Stimulated activated CD8-positive, alpha-beta memory T cell treated with anti-CD3 and anti-CD28 coated beads, Interleukin-12 subunit alpha, Interleukin-12 subunit beta, amount 100 ng/mL, for 4 hours (primary cell): ENCODE data around the gene MS4A13.
"Not testable (repeated sequence)": the region's sequence is repeated elsewhere in the genome, so short reads cannot be mapped to it uniquely, and the experiment has no call there.

Source experiments
- DNase-seq: peaks from one replicate; pipeline ENCODE4 v3.0.0-alpha.2; 2020; ENCODE audit warnings: low read depth

Gene MS4A13

DNA sequence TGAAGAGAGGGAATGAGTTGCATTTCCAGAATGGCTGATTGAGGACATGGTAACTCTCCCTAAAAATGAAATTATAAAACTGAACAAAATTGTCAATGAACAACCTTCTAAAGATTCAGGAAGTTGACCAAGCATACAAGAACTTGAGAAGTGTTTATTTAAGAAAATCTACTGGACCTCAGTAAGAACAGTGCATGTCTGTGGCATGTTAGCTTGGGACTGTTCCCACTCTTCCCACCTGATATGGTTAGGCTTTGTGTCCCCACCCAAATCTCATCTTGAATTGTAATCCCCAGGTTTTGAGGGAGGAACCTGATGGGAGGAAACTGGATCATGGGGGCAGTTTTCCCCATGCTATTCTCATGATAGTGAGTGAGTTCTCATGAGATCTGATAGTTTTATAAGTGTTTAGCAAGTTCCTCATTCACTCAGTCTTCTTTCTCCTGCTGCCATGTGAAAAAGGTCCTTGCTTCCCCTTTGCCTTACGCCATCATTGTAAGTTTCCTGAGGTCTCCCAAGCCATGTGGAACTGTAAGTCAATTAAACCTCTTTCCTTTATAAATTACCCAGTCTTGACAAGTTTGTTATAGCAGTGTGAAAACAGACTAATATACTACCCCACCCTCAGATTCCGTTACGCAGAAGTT lies 15.4 kb downstream of the MS4A13 start:
- DNase-seq = no peak

DNA sequence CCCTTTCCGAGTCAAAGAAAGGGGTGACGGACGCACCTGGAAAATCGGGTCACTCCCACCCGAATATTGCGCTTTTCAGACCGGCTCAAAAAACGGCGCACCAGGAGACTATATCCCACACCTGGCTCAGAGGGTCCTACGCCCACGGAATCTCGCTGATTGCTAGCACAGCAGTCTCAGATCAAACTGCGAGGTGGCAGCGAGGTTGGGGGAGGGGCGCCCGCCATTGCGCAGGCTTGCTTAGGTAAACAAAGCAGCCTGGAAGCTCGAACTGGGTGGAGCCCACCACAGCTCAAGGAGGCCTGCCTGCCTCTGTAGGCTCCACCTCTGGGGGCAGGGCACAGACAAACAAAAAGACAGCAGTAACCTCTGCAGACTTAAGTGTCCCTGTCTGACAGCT lies 17.2 kb downstream of the MS4A13 start:
- not testable (repeated sequence) for DNase-seq

DNA sequence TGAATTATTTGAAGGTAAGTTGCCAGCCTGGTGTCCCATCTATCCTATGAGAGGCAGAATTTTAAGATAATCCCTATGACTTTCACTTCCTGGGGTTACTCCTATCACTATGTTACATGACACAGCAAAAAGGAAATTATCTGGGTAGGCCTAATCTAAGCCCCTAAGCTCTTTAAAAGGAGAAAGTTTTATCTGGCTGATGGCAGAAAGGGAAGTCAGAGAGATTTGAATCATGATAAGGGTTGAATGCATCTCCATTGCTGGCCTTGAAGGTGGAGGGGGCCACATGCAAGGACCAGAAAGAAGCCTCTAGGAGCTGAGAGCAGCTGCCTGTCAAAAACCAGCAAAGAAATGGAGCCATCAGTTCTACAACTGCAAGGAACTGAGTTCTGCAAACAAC lies 23.4 kb downstream of the MS4A13 start:
- not testable (repeated sequence) for DNase-seq

DNA sequence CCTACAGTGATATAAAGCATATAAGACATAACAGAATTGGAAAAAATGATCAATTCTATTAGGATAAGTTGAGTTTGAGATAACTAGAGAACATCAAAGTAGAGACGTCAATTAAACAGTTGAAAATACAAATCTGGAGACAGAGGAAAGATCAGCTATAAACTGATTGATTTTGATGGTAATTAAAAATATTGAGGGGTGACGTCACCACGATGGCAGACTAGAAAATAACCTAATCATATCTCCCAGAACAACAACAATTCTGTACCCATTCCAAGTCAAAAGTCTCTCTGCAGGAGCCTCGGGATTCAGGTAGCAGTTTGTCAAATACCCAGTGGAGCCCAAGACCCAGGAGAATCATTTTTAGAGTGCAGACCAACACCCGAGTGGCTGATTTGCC lies 28.9 kb downstream of the MS4A13 start:
- no peak for DNase-seq

DNA sequence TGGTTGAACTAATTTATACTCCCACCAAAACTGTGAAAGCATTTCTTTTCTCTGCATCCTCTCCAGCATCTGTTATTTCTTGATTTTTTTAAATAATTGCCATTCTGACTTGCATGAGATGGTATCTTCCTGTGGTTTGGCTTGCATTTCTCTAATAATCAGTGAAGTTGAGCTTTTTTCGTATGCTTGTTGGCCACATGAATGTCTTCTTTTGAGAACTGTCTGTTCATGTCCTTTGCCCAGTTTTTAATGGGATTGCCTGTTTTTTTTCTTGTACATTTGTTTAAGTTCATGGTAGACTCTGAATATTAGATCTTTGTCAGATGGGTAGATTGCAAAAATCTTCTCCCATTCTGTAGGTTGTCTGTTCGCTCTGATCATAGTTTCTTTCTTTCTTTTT lies 46.1 kb downstream of the MS4A13 start:
- DNase-seq = no peak

DNA sequence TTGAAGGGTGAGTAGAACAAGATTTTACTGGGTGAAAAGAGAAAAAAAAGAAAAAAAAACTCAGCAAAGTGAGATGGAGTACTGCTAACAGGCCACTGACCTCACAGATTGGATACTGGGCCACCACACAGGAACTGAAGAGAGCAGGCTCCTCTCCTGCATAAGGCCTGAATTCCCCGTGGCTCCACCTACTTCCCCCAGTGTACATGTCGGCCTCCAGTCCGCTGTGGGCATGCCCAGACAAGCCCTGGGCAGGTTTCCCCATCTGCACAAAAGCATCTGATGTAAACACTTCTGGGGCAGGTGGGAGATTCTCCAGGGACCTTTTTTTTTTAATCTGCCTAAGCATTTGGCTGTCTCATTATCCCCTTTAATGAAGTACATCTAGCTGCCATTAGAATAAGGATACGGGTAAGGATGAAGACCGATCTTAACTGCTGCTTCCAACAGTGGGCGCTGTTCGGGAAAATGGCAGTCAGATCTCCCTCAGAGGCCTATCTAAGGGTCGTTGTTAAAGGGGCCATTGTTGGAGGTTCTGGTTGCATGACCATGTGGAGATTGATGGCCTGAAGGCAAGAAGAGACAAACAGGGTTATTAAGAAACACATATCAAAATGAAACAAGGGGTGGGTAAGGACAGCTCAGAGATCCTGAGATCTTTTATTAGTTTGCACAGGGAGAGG lies 48.5 kb downstream of the MS4A13 start:
- DNase-seq = no peak

DNA sequence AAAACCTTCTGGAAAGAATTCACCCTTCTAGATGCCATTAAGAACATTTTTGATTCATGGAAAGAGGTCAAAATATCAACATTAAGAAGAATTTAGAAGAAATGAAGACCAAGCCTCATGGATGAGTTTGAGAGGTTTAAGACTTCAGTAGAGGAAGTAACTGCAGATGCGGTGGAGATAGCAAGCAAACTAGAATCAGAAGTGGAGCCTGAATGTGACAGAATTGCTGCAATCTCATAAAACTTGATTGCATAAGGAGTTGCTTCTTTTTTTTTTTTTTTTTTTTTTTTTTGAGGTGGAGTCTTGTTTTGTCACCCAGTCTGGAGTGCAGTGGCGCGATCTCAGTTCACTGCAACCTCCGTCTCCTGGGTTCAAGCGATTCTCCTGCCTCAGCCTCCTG lies 51.6 kb downstream of the MS4A13 start:
- no peak for DNase-seq

DNA sequence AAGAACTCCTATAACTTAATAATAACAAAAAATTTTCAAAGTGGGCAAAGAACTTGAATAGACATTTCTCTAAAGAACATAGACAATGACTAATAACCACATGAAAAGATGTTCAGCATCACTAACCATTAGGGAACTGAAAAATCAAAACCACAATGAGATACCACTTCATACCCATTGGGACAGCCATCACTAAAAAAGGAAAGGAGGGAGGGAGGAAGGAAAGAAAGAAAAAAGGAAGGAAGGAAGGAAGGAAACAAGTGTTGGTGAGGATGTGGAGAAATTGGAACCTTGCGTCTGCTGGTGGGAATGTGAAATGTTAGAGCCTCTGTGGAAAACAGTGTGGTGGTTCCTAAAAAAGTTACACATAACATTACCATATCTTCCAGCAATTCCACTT lies 55.8 kb downstream of the MS4A13 start:
- DNase-seq = no peak

DNA sequence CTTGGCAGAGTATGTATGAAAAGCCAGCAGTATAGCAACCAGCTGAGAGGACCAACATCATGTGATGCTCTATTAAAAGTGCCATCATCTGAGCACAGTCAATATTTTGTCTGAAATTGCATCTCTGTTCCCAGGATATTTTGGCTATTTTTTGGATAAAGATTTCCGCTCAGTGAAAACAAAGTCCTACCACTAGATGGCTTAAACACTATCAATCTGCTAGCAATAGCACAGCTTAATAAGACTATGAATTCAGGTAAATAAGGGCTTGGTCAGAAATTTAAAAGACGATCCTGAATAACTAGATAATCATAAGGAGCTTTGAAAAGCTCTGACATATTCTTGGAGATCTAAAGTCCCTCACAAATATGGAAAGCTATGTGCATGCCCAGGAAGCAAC lies 74.4 kb downstream of the MS4A13 start:
- DNase-seq = no peak
